ENCODE results near the gene ZHX3. TPM values are rescaled to one million over a fixed set of nuclear protein-coding genes. Genes with fewer than 3 reads are reported as not detected.

Gene ZHX3
- total and polyA plus RNA-seq, 7 experiments from 2014 or later = 6.6 to 12.8 (median 8.1) TPM

- no peak overlapping the region for H3K27ac ChIP-seq (ENCODE audit: low read depth, low read length)
- H3K9me3 ChIP-seq (ENCODE audit: control insufficient read depth in 2 of 3, low read length in 3 of 3) = no peaks in the 10 kb centered on the region
- H3K27me3 ChIP-seq (ENCODE audit: control insufficient read depth in 2 of 2, insufficient read depth in 2 of 2, low read length in 2 of 2) = no peaks in the 10 kb centered on the region
- no peaks in the 10 kb centered on the region for H3K9me3 Mint-ChIP-seq
- no peaks in the 10 kb centered on the region for H3K4me1 ChIP-seq (ENCODE audit: control insufficient read depth in 2 of 2, insufficient read depth in 2 of 2, low read length in 2 of 2)
- H3K4me3 ChIP-seq (ENCODE audit: low read length) = no peak overlapping the region
- intact Hi-C loops (cut with micrococcal nuclease) = no loop called here
- ChIA-PET CTCF (no interaction called here), POLR2A (no interaction called here)
- no peaks in the 10 kb centered on the region for H3K36me3 ChIP-seq (ENCODE audit: control insufficient read depth in 2 of 3, insufficient read depth in 3 of 3, low read length in 3 of 3)
- H3K36me3 Mint-ChIP-seq = peaks cover 0 to 4% (median 0%) of the 10 kb centered on the region in 5 donors
- peaks cover 0 to 2% (median 0%) of the 10 kb centered on the region in 5 donors for H3K27me3 Mint-ChIP-seq
- DNase-seq = no peak
- no peak overlapping the region for H3K4me3 Mint-ChIP-seq
- peaks cover 0 to 4% (median 0%) of the 10 kb centered on the region in 7 donors for H3K4me1 Mint-ChIP-seq
- ATAC-seq = no peak
- no peak overlapping the region for H3K27ac Mint-ChIP-seq
Observed at GRCh38 chr20:41276317-41276751, 41.2 kb downstream of the ZHX3 start.

- POLR2A ChIA-PET = no interaction called here
- Mint-ChIP-seq H3K36me3 (peaks cover 0 to 4% (median 0%) of the 10 kb centered on the region in 5 donors), H3K4me3 (no peak overlapping the region), H3K27me3 (peaks cover 0 to 3% (median 0%) of the 10 kb centered on the region in 5 donors), H3K4me1 (peaks cover 0 to 4% (median 0%) of the 10 kb centered on the region in 7 donors), H3K27ac (no peak overlapping the region), H3K9me3 (no peaks in the 10 kb centered on the region)
- Histone ChIP-seq H3K27ac (ENCODE audit: low read depth, low read length) (no peak overlapping the region), H3K27me3 (ENCODE audit: control insufficient read depth in 2 of 2, insufficient read depth in 2 of 2, low read length in 2 of 2) (no peaks in the 10 kb centered on the region), H3K4me1 (ENCODE audit: control insufficient read depth in 2 of 2, insufficient read depth in 2 of 2, low read length in 2 of 2) (no peaks in the 10 kb centered on the region), H3K36me3 (ENCODE audit: control insufficient read depth in 2 of 3, insufficient read depth in 3 of 3, low read length in 3 of 3) (no peaks in the 10 kb centered on the region), H3K4me3 (ENCODE audit: low read length) (no peak overlapping the region), H3K9me3 (ENCODE audit: control insufficient read depth in 2 of 3, low read length in 3 of 3) (no peaks in the 10 kb centered on the region)
- intact Hi-C loops (cut with micrococcal nuclease) = no loop called here
- CTCF ChIA-PET = no interaction called here
- DNase-seq = no peak
- ATAC-seq = no peak
Observed at GRCh38 chr20:41275301-41275731, 42.2 kb downstream of the ZHX3 start.

- no peak overlapping the region for H3K27ac ChIP-seq (ENCODE audit: low read depth, low read length)
- ATAC-seq (no peak), DNase-seq (no peak)
- Mint-ChIP-seq H3K27me3 (peaks cover 0 to 3% (median 0%) of the 10 kb centered on the region in 5 donors), H3K9me3 (no peaks in the 10 kb centered on the region), H3K4me3 (no peak overlapping the region), H3K4me1 (peaks cover 0 to 4% (median 0%) of the 10 kb centered on the region in 7 donors), H3K36me3 (peaks cover 0 to 8% (median 0%) of the 10 kb centered on the region in 5 donors), H3K27ac (peak overlapping the region in 1 of 9 donors; percentile 26)
- H3K36me3 ChIP-seq (ENCODE audit: control insufficient read depth in 2 of 3, insufficient read depth in 3 of 3, low read length in 3 of 3) = no peaks in the 10 kb centered on the region
- ChIA-PET POLR2A (no interaction called here), CTCF (no interaction called here)
- H3K4me1 ChIP-seq (ENCODE audit: control insufficient read depth in 2 of 2, insufficient read depth in 2 of 2, low read length in 2 of 2) = no peaks in the 10 kb centered on the region
- H3K4me3 ChIP-seq (ENCODE audit: low read length) = no peak overlapping the region
- intact Hi-C loops (cut with micrococcal nuclease) = no loop called here
- H3K9me3 ChIP-seq (ENCODE audit: control insufficient read depth in 2 of 3, low read length in 3 of 3) = no peaks in the 10 kb centered on the region
- no peaks in the 10 kb centered on the region for H3K27me3 ChIP-seq (ENCODE audit: control insufficient read depth in 2 of 2, insufficient read depth in 2 of 2, low read length in 2 of 2)
Observed at GRCh38 chr20:41274152-41274551, 43.4 kb downstream of the ZHX3 start.

GRCh38 chr20:41273445-41273844 lies 44.1 kb downstream of the ZHX3 start:
- no peak overlapping the region for H3K27ac ChIP-seq (ENCODE audit: low read depth, low read length)
- H3K4me3 Mint-ChIP-seq = no peak overlapping the region
- peaks cover 0 to 4% (median 0%) of the 10 kb centered on the region in 7 donors for H3K4me1 Mint-ChIP-seq
- H3K27ac Mint-ChIP-seq = no peak overlapping the region
- no peak overlapping the region for H3K4me3 ChIP-seq (ENCODE audit: low read length)
- POLR2A ChIA-PET = no interaction called here
- DNase-seq = no peak
- H3K27me3 Mint-ChIP-seq = peaks cover 0 to 3% (median 0%) of the 10 kb centered on the region in 5 donors
- intact Hi-C loops (cut with micrococcal nuclease) = no loop called here
- H3K36me3 Mint-ChIP-seq = peaks cover 0 to 10% (median 0%) of the 10 kb centered on the region in 5 donors
- H3K9me3 ChIP-seq (ENCODE audit: control insufficient read depth in 2 of 3, low read length in 3 of 3) = no peaks in the 10 kb centered on the region
- no peaks in the 10 kb centered on the region for H3K9me3 Mint-ChIP-seq
- H3K36me3 ChIP-seq (ENCODE audit: control insufficient read depth in 2 of 3, insufficient read depth in 3 of 3, low read length in 3 of 3) = no peaks in the 10 kb centered on the region
- no peaks in the 10 kb centered on the region for H3K4me1 ChIP-seq (ENCODE audit: control insufficient read depth in 2 of 2, insufficient read depth in 2 of 2, low read length in 2 of 2)
- CTCF ChIA-PET = no interaction called here
- no peaks in the 10 kb centered on the region for H3K27me3 ChIP-seq (ENCODE audit: control insufficient read depth in 2 of 2, insufficient read depth in 2 of 2, low read length in 2 of 2)
- no peak for ATAC-seq

GRCh38 chr20:41272339-41272738 lies 45.2 kb downstream of the ZHX3 start:
- CTCF ChIA-PET = no interaction called here
- Mint-ChIP-seq H3K27ac (no peak overlapping the region), H3K9me3 (no peaks in the 10 kb centered on the region)

GRCh38 chr20:41268917-41269652 lies 48.4 kb downstream of the ZHX3 start:
- Mint-ChIP-seq H3K27ac (no peak overlapping the region), H3K9me3 (no peaks in the 10 kb centered on the region), H3K36me3 (peaks cover 4 to 21% (median 12%) of the 10 kb centered on the region in 5 donors), H3K4me3 (no peak overlapping the region), H3K27me3 (peaks cover 0 to 3% (median 0%) of the 10 kb centered on the region in 5 donors), H3K4me1 (no peaks in the 10 kb centered on the region)
- CTCF ChIA-PET = no interaction called here
- intact Hi-C loops (cut with micrococcal nuclease) = no loop called here
- Histone ChIP-seq H3K4me1 (ENCODE audit: control insufficient read depth in 2 of 2, insufficient read depth in 2 of 2, low read length in 2 of 2) (no peaks in the 10 kb centered on the region), H3K27me3 (ENCODE audit: control insufficient read depth in 2 of 2, insufficient read depth in 2 of 2, low read length in 2 of 2) (no peaks in the 10 kb centered on the region), H3K9me3 (ENCODE audit: control insufficient read depth in 2 of 3, low read length in 3 of 3) (no peaks in the 10 kb centered on the region), H3K4me3 (ENCODE audit: low read length) (no peak overlapping the region), H3K36me3 (ENCODE audit: control insufficient read depth in 2 of 3, insufficient read depth in 3 of 3, low read length in 3 of 3) (no peaks in the 10 kb centered on the region), H3K27ac (ENCODE audit: low read depth, low read length) (no peak overlapping the region)
- DNase-seq (no peak), ATAC-seq (no peak)
- POLR2A ChIA-PET = no interaction called here

More at GRCh38 chr20:41272339-41272738, 45.2 kb downstream of the ZHX3 start:
- Histone ChIP-seq H3K27ac (ENCODE audit: low read depth, low read length) (no peak overlapping the region), H3K27me3 (ENCODE audit: control insufficient read depth in 2 of 2, insufficient read depth in 2 of 2, low read length in 2 of 2) (no peaks in the 10 kb centered on the region), H3K4me1 (ENCODE audit: control insufficient read depth in 2 of 2, insufficient read depth in 2 of 2, low read length in 2 of 2) (no peaks in the 10 kb centered on the region), H3K9me3 (ENCODE audit: control insufficient read depth in 2 of 3, low read length in 3 of 3) (no peaks in the 10 kb centered on the region), H3K36me3 (ENCODE audit: control insufficient read depth in 2 of 3, insufficient read depth in 3 of 3, low read length in 3 of 3) (no peaks in the 10 kb centered on the region), H3K4me3 (ENCODE audit: low read length) (no peak overlapping the region)
- POLR2A ChIA-PET = no interaction called here
- intact Hi-C loops (cut with micrococcal nuclease) = no loop called here
- H3K4me3 Mint-ChIP-seq = no peak overlapping the region
- H3K36me3 Mint-ChIP-seq = peaks cover 2 to 16% (median 4%) of the 10 kb centered on the region in 5 donors
- peaks cover 0 to 4% (median 0%) of the 10 kb centered on the region in 7 donors for H3K4me1 Mint-ChIP-seq
- H3K27me3 Mint-ChIP-seq = peaks cover 0 to 3% (median 0%) of the 10 kb centered on the region in 5 donors
- DNase-seq = no peak
- ATAC-seq = no peak

- H3K4me3 ChIP-seq (ENCODE audit: low read length) = no peak overlapping the region
- H3K4me1 ChIP-seq (ENCODE audit: control insufficient read depth in 2 of 2, insufficient read depth in 2 of 2, low read length in 2 of 2) = no peaks in the 10 kb centered on the region
- H3K4me3 Mint-ChIP-seq = no peak overlapping the region
- peaks cover 4 to 21% (median 12%) of the 10 kb centered on the region in 5 donors for H3K36me3 Mint-ChIP-seq
- CTCF ChIA-PET = no interaction called here
- POLR2A ChIA-PET = no interaction called here
- DNase-seq (no peak), ATAC-seq (no peak)
- H3K27me3 Mint-ChIP-seq = peaks cover 0 to 3% (median 0%) of the 10 kb centered on the region in 5 donors
- no peak overlapping the region for H3K27ac ChIP-seq (ENCODE audit: low read depth, low read length)
- H3K9me3 ChIP-seq (ENCODE audit: control insufficient read depth in 2 of 3, low read length in 3 of 3) = no peaks in the 10 kb centered on the region
- no peaks in the 10 kb centered on the region for H3K27me3 ChIP-seq (ENCODE audit: control insufficient read depth in 2 of 2, insufficient read depth in 2 of 2, low read length in 2 of 2)
- H3K9me3 Mint-ChIP-seq = no peaks in the 10 kb centered on the region
- H3K4me1 Mint-ChIP-seq = no peaks in the 10 kb centered on the region
- no peak overlapping the region for H3K27ac Mint-ChIP-seq
- H3K36me3 ChIP-seq (ENCODE audit: control insufficient read depth in 2 of 3, insufficient read depth in 3 of 3, low read length in 3 of 3) = no peaks in the 10 kb centered on the region
- intact Hi-C loops (cut with micrococcal nuclease) = no loop called here
Observed at GRCh38 chr20:41268402-41268801, 49.1 kb downstream of the ZHX3 start.
